A673 (cell line): ENCODE data around the gene SNRNP40. TPM values are rescaled to one million over a fixed set of nuclear protein-coding genes. Genes with fewer than 3 reads are reported as not detected.

ENCODE experiments used
- BruUV-seq: library from RNA; stranded (reverse); fragments of 400-500 nt; replicated peaks from 2 replicates; lab custom pipeline; 2021; lab: Mats Ljungman, UMichigan
- CTCF ChIA-PET: fragments of 300-600 bp; sonication (Branson Sonifier 250); formaldehyde crosslinking; loops from one replicate; lab custom pipeline; 2022; ENCODE audit warnings: antibody characterized with exemption; lab: Charles Lee
- POLR2A ChIA-PET: fragments of 300-600 bp; sonication (Branson Sonifier 250); formaldehyde crosslinking; loops from one replicate; lab custom pipeline; 2022; ENCODE audit warnings: antibody characterized with exemption; ENCODE audit not compliant: low non-redundant PET; lab: Charles Lee
- DNase-seq: peaks from one replicate; pipeline ENCODE4 v3.0.0-alpha.2; 2015; ENCODE audit warnings: low spot score
- H3K27ac ChIP-seq: fragments of 200-600 bp; sonication (generic); 2 replicates; pipeline ENCODE4 v1.5.1; 2016; ENCODE audit warnings: mixed run types, low read depth, mild to moderate bottlenecking, mixed read lengths, antibody characterized with exemption, low read length; ENCODE audit not compliant: poor library complexity, severe bottlenecking
- H3K27me3 ChIP-seq: fragments of 200-600 bp; sonication (generic); replicated peaks from 2 replicates; pipeline ENCODE4 v1.6.1; 2017; ENCODE audit warnings: mixed run types, low read depth, mild to moderate bottlenecking, mixed read lengths, antibody characterized with exemption, low read length; ENCODE audit not compliant: insufficient read depth, poor library complexity
- H3K36me3 ChIP-seq: fragments of 200-600 bp; sonication (generic); 2 replicates; pipeline ENCODE4 v1.6.1; 2016; ENCODE audit warnings: mixed run types, mild to moderate bottlenecking, mixed read lengths, antibody characterized with exemption, low read length; ENCODE audit not compliant: insufficient read depth, poor library complexity, severe bottlenecking
- H3K4me1 ChIP-seq: fragments of 200-600 bp; sonication (generic); 2 replicates; pipeline ENCODE4 v1.6.1; 2017; ENCODE audit warnings: mixed run types, mild to moderate bottlenecking, mixed read lengths, antibody characterized with exemption, low read length; ENCODE audit not compliant: insufficient read depth, poor library complexity, severe bottlenecking
- H3K4me3 ChIP-seq: fragments of 200-600 bp; sonication (generic); 2 replicates; pipeline ENCODE4 v1.5.1; 2016; ENCODE audit warnings: low read depth, mixed run types, mild to moderate bottlenecking, mixed read lengths, low read length; ENCODE audit not compliant: poor library complexity, severe bottlenecking
- H3K9me3 ChIP-seq: fragments of 200-600 bp; sonication (generic); 2 replicates; pipeline ENCODE4 v1.6.1; 2016; ENCODE audit warnings: mixed run types, low read depth, mild to moderate bottlenecking, mixed read lengths, antibody characterized with exemption, low read length; ENCODE audit not compliant: poor library complexity, severe bottlenecking
- CTCF ChIP-seq: fragments of 300-800, 200-600 bp; sonication (generic); conservative IDR thresholded peaks from 2 replicates; pipeline ENCODE4 v1.5.1; 2017; ENCODE audit warnings: low read depth, mild to moderate bottlenecking, antibody characterized with exemption, low read length, moderate library complexity, mixed read lengths
- EZH2 ChIP-seq: fragments of 200-600 bp; sonication (generic); IDR thresholded peaks from 2 replicates; pipeline ENCODE4 v1.6.1; 2017; ENCODE audit warnings: borderline replicate concordance, low read depth, mild to moderate bottlenecking, mixed read lengths, antibody characterized with exemption, low read length; ENCODE audit not compliant: poor library complexity, severe bottlenecking
- intact Hi-C: fragments of 100-400 bp; cut with micrococcal nuclease; formaldehyde crosslinking; loops from one replicate; pipeline ENCODE4 v1.10.0; 2022; ENCODE audit not compliant: unreplicated experiment
- total RNA-seq: library from RNA; stranded (reverse); gene quantifications from 2 replicates; pipeline ENCODE4 v1.2.3, GENCODE V29; 2021

Gene SNRNP40
- total RNA-seq, 1 experiment from 2014 or later = 121 TPM

DNA sequence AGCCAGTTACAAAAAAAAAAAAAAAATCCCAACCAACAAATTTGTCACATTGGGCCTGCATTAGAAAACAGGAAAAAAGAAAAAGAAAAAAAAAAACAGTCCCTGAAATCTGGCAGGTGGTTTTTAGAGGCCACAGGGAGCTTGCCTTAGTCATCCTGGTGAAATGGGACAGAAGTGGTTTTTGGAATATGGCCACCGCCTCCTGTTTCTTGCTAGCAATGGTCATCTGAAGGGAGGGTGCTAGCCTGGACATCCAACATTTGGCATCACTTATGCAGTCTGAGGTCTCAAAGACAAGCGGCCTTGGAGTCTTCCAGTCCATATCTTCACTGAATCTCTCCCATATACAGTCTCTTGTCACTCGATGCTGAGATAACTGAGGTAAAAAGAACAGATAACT lies 36.8 kb downstream of the SNRNP40 start:
- H3K27ac ChIP-seq = no peak overlapping the region
- no peaks in the 10 kb centered on the region for H3K27me3 ChIP-seq
- H3K4me3 ChIP-seq = no peak overlapping the region
- CTCF ChIA-PET = no interaction called here
- POLR2A ChIA-PET = no interaction called here
- DNase-seq = no peak
- TF ChIP-seq EZH2 (no peak), CTCF (no peak)
- peaks cover 57% of the 10 kb centered on the region for H3K36me3 ChIP-seq
- intact Hi-C loops = no loop called here
- H3K9me3 ChIP-seq = no peaks in the 10 kb centered on the region
- BruUV-seq = no TSS peak
- no peaks in the 10 kb centered on the region for H3K4me1 ChIP-seq

DNA sequence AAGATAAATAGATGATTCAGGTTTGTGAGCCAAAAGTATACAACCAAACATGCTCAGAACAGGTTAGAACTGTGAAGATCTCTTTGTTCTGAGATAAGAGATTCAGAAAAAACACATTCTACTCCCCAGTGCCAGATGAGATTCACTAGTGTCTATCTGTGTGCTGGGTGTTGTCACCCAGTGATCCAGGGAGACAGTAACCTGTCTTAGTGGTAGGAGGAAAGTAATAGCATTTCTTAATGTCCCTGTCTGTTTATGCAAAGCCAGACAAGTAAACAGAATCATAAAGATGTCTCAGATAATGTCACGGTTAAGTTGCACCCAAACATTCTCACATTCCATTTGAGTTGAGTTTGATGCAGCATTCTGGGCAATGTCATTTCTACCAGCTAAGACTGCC lies 38.0 kb downstream of the SNRNP40 start:
- CTCF ChIA-PET = no interaction called here

GRCh38 chr1:31257213-31257612 lies 39.4 kb downstream of the SNRNP40 start:
- POLR2A ChIA-PET = no interaction called here

More for the DNA sequence above, 38.0 kb downstream of the SNRNP40 start:
- POLR2A ChIA-PET = no interaction called here
- TF ChIP-seq EZH2 = no peak
- TF ChIP-seq CTCF = no peak
- Histone ChIP-seq H3K27me3 (no peaks in the 10 kb centered on the region), H3K4me1 (no peaks in the 10 kb centered on the region), H3K36me3 (peaks cover 52% of the 10 kb centered on the region), H3K4me3 (no peak overlapping the region), H3K27ac (no peak overlapping the region), H3K9me3 (no peaks in the 10 kb centered on the region)
- no TSS peak for BruUV-seq
- DNase-seq = no peak
- intact Hi-C loops = no loop called here

More at GRCh38 chr1:31257213-31257612, 39.4 kb downstream of the SNRNP40 start:
- Histone ChIP-seq H3K36me3 (peaks cover 44% of the 10 kb centered on the region), H3K27ac (no peak overlapping the region), H3K4me3 (no peak overlapping the region), H3K27me3 (no peaks in the 10 kb centered on the region), H3K4me1 (no peaks in the 10 kb centered on the region), H3K9me3 (no peaks in the 10 kb centered on the region)
- no TSS peak for BruUV-seq
- TF ChIP-seq CTCF (no peak), EZH2 (no peak)
- DNase-seq = no peak
- intact Hi-C loops = no loop called here
- CTCF ChIA-PET = no interaction called here
